ENCODE results near the gene SLC7A9. TPM values are rescaled to one million over a fixed set of nuclear protein-coding genes. Genes with fewer than 3 reads are reported as not detected.

SLC7A9 gene
- total RNA-seq, 6 donors from 2014 or later, result 0.26 to 1.2 (median 0.44) TPM; not detected in 2

GRCh38 chr19:32877323-32877912 lies 7.9 kb upstream of the SLC7A9 start:
- Histone ChIP-seq H3K27ac (no peak overlapping the region), H3K36me3 (peaks cover 0 to 28% (median 15%) of the 10 kb centered on the region in 4 donors), H3K9me3 (no peaks in the 10 kb centered on the region), H3K4me1 (no peaks in the 10 kb centered on the region), H3K4me3 (no peak overlapping the region), H3K27me3 (no peaks in the 10 kb centered on the region)
- 91 to 92% methylated on average over 6 to 9 of the region's 9 CpGs for WGBS, 2 donors
- TF ChIP-seq CTCF (IDR thresholded peaks at IDR 0.05), result no peak
- TF ChIP-seq POLR2A (IDR thresholded peaks at IDR 0.05), result no peak
- TF ChIP-seq POLR2AphosphoS5 (IDR thresholded peaks at IDR 0.05), result no peak
- no peak for TF ChIP-seq EP300 (IDR thresholded peaks at IDR 0.05)
- no peak for DNase-seq
- no peak for ATAC-seq (ENCODE audit: low FRiP score in 2 of 2)

- no peak overlapping the region for H3K27ac ChIP-seq
- peaks cover 0 to 28% (median 15%) of the 10 kb centered on the region in 4 donors for H3K36me3 ChIP-seq
- peak in 1 of 2 donors; percentile 71 for DNase-seq
- TF ChIP-seq POLR2A (IDR thresholded peaks at IDR 0.05) (no peak), EP300 (IDR thresholded peaks at IDR 0.05) (no peak), CTCF (IDR thresholded peaks at IDR 0.05) (no peak), POLR2AphosphoS5 (IDR thresholded peaks at IDR 0.05) (no peak)
- no peaks in the 10 kb centered on the region for H3K27me3 ChIP-seq
- 78 to 82% methylated on average over 12 of the region's 12 CpGs for WGBS, 2 donors
- no peak for ATAC-seq (ENCODE audit: low FRiP score in 2 of 2)
- H3K4me3 ChIP-seq, result no peak overlapping the region
- H3K4me1 ChIP-seq, result no peaks in the 10 kb centered on the region
- no peaks in the 10 kb centered on the region for H3K9me3 ChIP-seq
These were observed 7.3 kb upstream of the SLC7A9 start for GRCh38 chr19:32876919-32877285.

- Histone ChIP-seq H3K36me3 (peaks cover 0 to 23% (median 12%) of the 10 kb centered on the region in 4 donors), H3K9me3 (no peaks in the 10 kb centered on the region), H3K27me3 (no peaks in the 10 kb centered on the region), H3K27ac (no peak overlapping the region), H3K4me1 (no peaks in the 10 kb centered on the region), H3K4me3 (no peak overlapping the region)
- WGBS, 2 donors, result 81 to 88% methylated on average over 8 to 9 of the region's 9 CpGs
- TF ChIP-seq EP300 (IDR thresholded peaks at IDR 0.05) (no peak), CTCF (IDR thresholded peaks at IDR 0.05) (no peak), POLR2A (IDR thresholded peaks at IDR 0.05) (no peak), POLR2AphosphoS5 (IDR thresholded peaks at IDR 0.05) (no peak)
- DNase-seq, result no peak
- ATAC-seq (ENCODE audit: low FRiP score in 2 of 2), result no peak
These were observed 6.8 kb upstream of the SLC7A9 start for GRCh38 chr19:32876236-32876918.

GRCh38 chr19:32875428-32875827 lies 5.9 kb upstream of the SLC7A9 start:
- Histone ChIP-seq H3K9me3 (no peaks in the 10 kb centered on the region), H3K4me1 (no peaks in the 10 kb centered on the region), H3K4me3 (no peak overlapping the region), H3K27me3 (no peaks in the 10 kb centered on the region), H3K36me3 (peaks cover 0 to 21% (median 11%) of the 10 kb centered on the region in 4 donors), H3K27ac (no peak overlapping the region)
- DNase-seq (no peak), ATAC-seq (ENCODE audit: low FRiP score in 2 of 2) (no peak)
- 76 to 94% methylated on average over 5 to 7 of the region's 7 CpGs for WGBS, 2 donors
- TF ChIP-seq POLR2A (IDR thresholded peaks at IDR 0.05) (no peak), EP300 (IDR thresholded peaks at IDR 0.05) (no peak), POLR2AphosphoS5 (IDR thresholded peaks at IDR 0.05) (no peak), CTCF (IDR thresholded peaks at IDR 0.05) (no peak)
